Tibial artery (tissue), 4 donors: Measurements from ENCODE around the gene HACD2.

ENCODE experiments used
- DNase-seq, 2 donors: peaks; one replicate each; pipeline ENCODE4 v3.0.0-alpha.2; 2019
- H3K27ac ChIP-seq, 2 donors: fragments of 200-600 bp; sonication (generic) in 1 of 2; 1 replicate in 1 of 2; 2 replicates in 1 of 2; pipeline ENCODE4 v1.5.1; 2018 to 2019; ENCODE audit warnings: mild to moderate bottlenecking in 1 of 2
- H3K27me3 ChIP-seq, 2 donors: fragments of 200-600 bp; sonication (generic) in 1 of 2; one replicate each; pipeline versions ENCODE4 v1.5.1 to v1.6.0; 2016 to 2019
- H3K36me3 ChIP-seq, 3 donors: fragments of 200-600 bp; sonication (generic) in 2 of 3; one replicate each; pipeline ENCODE4 v1.5.1; 2016 to 2019; ENCODE audit warnings: mild to moderate bottlenecking in 2 of 3
- H3K4me1 ChIP-seq, 4 donors: fragments of 200-600 bp; sonication (generic) in 2 of 4; 1 replicate in 3 of 4; 2 replicates in 1 of 4; pipeline ENCODE4 v1.5.1; 2016 to 2019
- H3K4me3 ChIP-seq, 2 donors: fragments of 200-600 bp; sonication (generic) in 1 of 2; 1 replicate in 1 of 2; 2 replicates in 1 of 2; pipeline ENCODE4 v1.5.1; 2018 to 2019; ENCODE audit warnings: mild to moderate bottlenecking in 2 of 2
- H3K9me3 ChIP-seq, 3 donors: fragments of 200-600 bp; sonication (generic) in 1 of 3; one replicate each; pipeline ENCODE4 v1.5.1; 2016 to 2019
- intact Hi-C: fragments of 100-400 bp; cut with DNase I; formaldehyde crosslinking; loops from one replicate; pipeline ENCODE4 v1.15.0; 2023; ENCODE audit warnings: low total_unique reads
- TF ChIP-seq, protein P1 (sequence below), 2 experiments: fragments of 200-600 bp in 1 of 2; fragments of 450-650 bp in 1 of 2; IDR thresholded peaks; one replicate each; pipeline ENCODE4 v1.5.1; 2017 to 2019; ENCODE audit warnings: antibody characterized with exemption in 2 of 2, mild to moderate bottlenecking in 1 of 2, moderate library complexity in 1 of 2

The HACD2 gene

DNA sequence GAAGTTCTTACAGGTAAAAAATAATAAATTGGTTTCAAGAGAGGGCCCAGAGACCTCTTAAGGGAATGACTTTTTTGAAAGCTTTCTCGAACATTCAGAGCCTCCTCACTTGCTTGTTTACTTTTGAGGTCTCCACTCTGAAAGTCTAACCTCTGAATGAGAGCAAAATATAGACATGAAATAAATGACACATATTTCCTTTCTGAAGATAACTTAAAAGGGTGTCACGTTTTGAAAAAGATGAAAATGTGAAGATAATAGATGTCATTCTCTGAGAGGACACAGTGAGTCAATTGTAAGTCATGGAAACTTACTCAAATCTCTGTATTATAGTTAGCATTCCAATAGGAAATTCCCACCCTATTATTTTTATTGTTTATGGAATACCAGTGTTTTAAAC is 44.6 kb downstream of the HACD2 start:
- intact Hi-C loops, result loop anchor here (10.0 kb wide), 1 partner anchor 45 kb away; no protein-coding TSS in a partner anchor
- DNase-seq, result no peak
- no peaks in the 10 kb centered on the region for H3K4me1 ChIP-seq

DNA sequence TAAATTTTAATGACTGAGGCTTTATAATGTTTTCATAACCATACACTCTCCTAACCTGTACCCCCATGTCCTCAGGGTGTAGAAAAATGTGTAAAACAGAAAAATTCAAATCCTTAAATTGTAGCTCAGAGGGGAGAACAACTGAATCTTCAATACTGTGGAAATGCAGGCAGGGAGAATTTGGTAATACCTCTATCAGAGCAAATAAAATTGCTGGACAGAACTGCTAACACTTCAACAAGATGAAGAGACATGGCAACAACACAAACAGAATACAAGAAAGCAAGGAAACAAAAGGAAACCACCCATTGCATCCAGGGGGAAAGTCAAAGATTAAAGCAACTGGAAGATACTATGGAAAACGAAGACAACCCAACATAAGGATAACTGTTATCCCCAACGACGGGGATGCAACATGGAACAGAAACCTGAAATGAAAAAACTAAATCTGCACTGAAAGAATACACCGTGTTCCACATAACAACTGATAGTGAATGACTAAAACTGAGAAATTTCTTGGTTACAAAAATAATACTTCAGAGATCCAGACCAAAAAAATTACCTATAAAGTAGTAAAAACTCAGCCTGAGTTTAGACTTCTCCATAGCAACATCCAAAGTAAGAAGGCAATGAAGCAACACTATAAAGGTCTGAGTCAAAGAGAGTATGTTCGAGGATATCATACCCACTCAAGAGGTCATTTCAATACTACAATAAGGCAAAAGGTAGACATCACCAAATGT is 48.5 kb downstream of the HACD2 start:
- H3K36me3 ChIP-seq, result no peaks in the 10 kb centered on the region
- TF ChIP-seq, protein P1, sequence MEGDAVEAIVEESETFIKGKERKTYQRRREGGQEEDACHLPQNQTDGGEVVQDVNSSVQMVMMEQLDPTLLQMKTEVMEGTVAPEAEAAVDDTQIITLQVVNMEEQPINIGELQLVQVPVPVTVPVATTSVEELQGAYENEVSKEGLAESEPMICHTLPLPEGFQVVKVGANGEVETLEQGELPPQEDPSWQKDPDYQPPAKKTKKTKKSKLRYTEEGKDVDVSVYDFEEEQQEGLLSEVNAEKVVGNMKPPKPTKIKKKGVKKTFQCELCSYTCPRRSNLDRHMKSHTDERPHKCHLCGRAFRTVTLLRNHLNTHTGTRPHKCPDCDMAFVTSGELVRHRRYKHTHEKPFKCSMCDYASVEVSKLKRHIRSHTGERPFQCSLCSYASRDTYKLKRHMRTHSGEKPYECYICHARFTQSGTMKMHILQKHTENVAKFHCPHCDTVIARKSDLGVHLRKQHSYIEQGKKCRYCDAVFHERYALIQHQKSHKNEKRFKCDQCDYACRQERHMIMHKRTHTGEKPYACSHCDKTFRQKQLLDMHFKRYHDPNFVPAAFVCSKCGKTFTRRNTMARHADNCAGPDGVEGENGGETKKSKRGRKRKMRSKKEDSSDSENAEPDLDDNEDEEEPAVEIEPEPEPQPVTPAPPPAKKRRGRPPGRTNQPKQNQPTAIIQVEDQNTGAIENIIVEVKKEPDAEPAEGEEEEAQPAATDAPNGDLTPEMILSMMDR (IDR thresholded peaks at IDR 0.05), result no peak

More for the DNA sequence above, 44.6 kb downstream of the HACD2 start:
- no peaks in the 10 kb centered on the region for H3K27me3 ChIP-seq
- no peak overlapping the region for H3K4me3 ChIP-seq
- TF ChIP-seq, protein P1 (IDR thresholded peaks at IDR 0.05), result no peak
- no peaks in the 10 kb centered on the region for H3K36me3 ChIP-seq
- H3K9me3 ChIP-seq, result no peaks in the 10 kb centered on the region
- no peak overlapping the region for H3K27ac ChIP-seq

DNA sequence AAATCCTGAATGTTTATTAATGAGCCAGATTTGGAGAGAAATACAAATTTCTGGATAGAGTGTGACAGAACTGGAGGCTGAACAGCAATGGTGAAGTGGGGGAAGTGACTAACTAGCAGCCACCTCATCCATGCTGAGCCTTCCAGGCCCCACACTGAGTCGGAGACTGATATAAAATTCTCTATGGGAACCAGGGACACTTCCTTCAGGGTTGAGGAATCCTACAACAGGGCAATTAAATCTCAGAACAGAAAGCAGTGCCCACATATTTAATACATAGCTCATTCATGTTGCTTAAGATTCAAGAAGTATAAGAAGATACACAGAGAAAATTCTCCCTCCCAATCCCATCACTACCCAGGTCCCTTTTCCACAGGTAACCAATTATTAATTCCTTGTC is 49.3 kb downstream of the HACD2 start:
- intact Hi-C loops, result no loop called here
- H3K27ac ChIP-seq, result no peak overlapping the region
- no peaks in the 10 kb centered on the region for H3K9me3 ChIP-seq
- no peaks in the 10 kb centered on the region for H3K36me3 ChIP-seq
- no peak overlapping the region for H3K4me3 ChIP-seq
- no peaks in the 10 kb centered on the region for H3K27me3 ChIP-seq
- DNase-seq, result no peak
- TF ChIP-seq, protein P1 (IDR thresholded peaks at IDR 0.05), result no peak
- peaks cover 0 to 4% (median 0%) of the 10 kb centered on the region in 4 donors for H3K4me1 ChIP-seq

More for the DNA sequence above, 48.5 kb downstream of the HACD2 start:
- Histone ChIP-seq H3K4me3 (no peak overlapping the region), H3K27ac (no peak overlapping the region), H3K4me1 (peaks cover 0 to 2% (median 0%) of the 10 kb centered on the region in 4 donors), H3K27me3 (no peaks in the 10 kb centered on the region), H3K9me3 (no peaks in the 10 kb centered on the region)
- intact Hi-C loops, result no loop called here
- no peak for DNase-seq

DNA sequence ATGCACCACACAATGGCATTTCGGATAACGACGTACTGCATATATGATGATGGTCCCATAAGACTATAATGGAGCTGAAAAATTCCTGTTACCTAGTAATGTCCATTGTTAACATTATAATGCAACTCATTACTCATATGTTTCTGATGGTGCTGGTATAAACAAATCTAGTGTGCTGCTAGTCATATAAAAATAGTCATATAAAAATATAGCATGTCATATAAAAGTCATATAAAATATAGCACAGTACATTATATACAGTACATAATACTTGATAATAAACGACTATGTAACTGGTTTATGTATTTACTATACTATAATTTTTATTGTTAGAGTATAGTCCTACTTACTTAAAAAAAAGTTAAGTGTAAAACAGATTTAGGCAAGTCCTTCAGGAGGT is 50.6 kb downstream of the HACD2 start:
- DNase-seq, result no peak
- Histone ChIP-seq H3K27me3 (no peaks in the 10 kb centered on the region), H3K4me1 (peaks cover 0 to 4% (median 0%) of the 10 kb centered on the region in 4 donors), H3K9me3 (no peaks in the 10 kb centered on the region), H3K27ac (no peak overlapping the region), H3K36me3 (no peaks in the 10 kb centered on the region), H3K4me3 (no peak overlapping the region)
- intact Hi-C loops, result no loop called here
- TF ChIP-seq, protein P1 (IDR thresholded peaks at IDR 0.05), result no peak

DNA sequence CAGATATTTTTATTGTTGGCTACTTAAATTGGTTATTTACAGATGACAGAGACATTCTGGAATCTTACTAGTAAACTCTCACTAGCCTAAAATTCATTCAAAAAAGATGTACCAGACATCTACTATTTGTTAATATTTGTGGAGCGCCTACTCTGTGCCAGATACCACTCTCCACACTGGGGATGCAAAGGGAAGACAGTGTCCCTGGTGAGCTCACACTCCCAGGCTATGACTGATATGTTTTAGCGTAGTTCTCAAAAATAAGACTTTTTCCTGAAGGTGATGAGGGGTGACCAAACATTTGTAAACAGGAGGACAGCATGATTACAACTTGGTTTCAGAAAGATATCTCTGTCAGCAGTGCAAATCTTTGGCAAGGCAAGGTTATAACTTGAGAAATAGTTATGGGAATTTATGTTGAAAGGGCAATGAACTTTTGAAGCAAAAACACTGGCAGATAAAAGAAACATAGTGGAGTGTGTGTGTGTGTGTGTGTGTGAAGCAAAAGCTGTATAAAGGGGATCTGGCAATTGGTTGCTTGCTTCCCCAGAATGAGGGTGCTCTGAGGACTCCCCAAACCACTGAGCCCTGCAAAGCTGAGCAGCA is 51.2 kb downstream of the HACD2 start:
- Histone ChIP-seq H3K9me3 (no peaks in the 10 kb centered on the region), H3K27ac (no peak overlapping the region), H3K4me3 (no peak overlapping the region), H3K36me3 (no peaks in the 10 kb centered on the region), H3K27me3 (no peaks in the 10 kb centered on the region), H3K4me1 (peaks cover 0 to 4% (median 0%) of the 10 kb centered on the region in 4 donors)
- no peak for DNase-seq
- intact Hi-C loops, result no loop called here
- TF ChIP-seq, protein P1 (IDR thresholded peaks at IDR 0.05), result no peak
